ENCODE data around the gene EDC3. TPM values are rescaled to one million over a fixed set of nuclear protein-coding genes. Genes with fewer than 3 reads are reported as not detected.

Gene EDC3
- total and polyA plus RNA-seq, 7 donors = 7.8 to 24.1 (median 19.6) TPM

DNA sequence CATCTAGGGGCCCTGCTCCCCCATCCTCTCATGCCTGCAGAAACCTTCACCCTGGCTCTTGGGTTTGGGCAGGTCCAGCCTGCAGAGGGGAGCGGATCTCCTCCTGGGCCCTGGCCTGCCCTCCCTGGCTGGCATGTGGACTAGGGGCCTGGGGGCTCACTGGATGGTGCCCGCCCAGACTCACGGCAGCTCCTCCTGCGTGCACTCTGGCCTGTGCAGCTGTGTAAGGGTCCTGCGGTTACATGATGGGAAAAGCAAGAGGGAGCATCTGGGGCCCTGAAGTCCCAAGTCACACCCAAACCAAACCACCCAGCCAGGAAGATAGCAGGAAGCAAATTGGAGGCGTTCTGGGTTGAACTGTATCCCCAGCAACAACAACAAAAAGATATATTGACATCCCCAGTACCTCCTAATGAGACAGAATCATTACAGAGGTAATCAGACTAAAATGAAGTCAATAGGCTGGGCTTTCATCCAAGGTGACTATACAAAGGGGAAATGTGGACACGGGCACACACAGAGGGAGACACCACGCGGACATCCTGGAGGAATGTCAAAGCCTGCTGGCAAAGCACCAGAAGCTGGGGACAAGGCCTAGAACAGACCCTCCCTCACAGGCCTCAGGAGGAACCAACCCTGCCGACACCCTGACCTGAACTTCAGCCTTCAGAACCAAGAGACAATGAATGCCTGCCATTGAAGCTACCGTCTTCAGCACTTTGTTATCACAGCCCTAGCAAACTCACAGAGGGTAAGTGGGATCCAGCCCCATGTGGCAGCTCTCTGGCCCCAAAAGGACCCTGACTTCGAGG, 90.6 kb downstream of the EDC3 start:
- Histone ChIP-seq H3K27ac (no peak overlapping the region), H3K4me1 (no peaks in the 10 kb centered on the region), H3K9me3 (no peaks in the 10 kb centered on the region), H3K4me3 (no peak overlapping the region), H3K36me3 (ENCODE audit: insufficient read depth in 1 of 2, low read depth in 1 of 2) (no peaks in the 10 kb centered on the region), H3K27me3 (ENCODE audit: insufficient read depth in 3 of 3, low read length in 2 of 3) (no peaks in the 10 kb centered on the region)
- TF ChIP-seq, protein P1, sequence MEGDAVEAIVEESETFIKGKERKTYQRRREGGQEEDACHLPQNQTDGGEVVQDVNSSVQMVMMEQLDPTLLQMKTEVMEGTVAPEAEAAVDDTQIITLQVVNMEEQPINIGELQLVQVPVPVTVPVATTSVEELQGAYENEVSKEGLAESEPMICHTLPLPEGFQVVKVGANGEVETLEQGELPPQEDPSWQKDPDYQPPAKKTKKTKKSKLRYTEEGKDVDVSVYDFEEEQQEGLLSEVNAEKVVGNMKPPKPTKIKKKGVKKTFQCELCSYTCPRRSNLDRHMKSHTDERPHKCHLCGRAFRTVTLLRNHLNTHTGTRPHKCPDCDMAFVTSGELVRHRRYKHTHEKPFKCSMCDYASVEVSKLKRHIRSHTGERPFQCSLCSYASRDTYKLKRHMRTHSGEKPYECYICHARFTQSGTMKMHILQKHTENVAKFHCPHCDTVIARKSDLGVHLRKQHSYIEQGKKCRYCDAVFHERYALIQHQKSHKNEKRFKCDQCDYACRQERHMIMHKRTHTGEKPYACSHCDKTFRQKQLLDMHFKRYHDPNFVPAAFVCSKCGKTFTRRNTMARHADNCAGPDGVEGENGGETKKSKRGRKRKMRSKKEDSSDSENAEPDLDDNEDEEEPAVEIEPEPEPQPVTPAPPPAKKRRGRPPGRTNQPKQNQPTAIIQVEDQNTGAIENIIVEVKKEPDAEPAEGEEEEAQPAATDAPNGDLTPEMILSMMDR (IDR thresholded peaks at IDR 0.05) = no peak
- intact Hi-C loops (cut with DNase I) = no loop called here
- 70 to 75% (median 72%) methylated on average over 12 of the region's 12 CpGs for WGBS, 3 donors
- ATAC-seq = no peak
- no peak for DNase-seq

DNA sequence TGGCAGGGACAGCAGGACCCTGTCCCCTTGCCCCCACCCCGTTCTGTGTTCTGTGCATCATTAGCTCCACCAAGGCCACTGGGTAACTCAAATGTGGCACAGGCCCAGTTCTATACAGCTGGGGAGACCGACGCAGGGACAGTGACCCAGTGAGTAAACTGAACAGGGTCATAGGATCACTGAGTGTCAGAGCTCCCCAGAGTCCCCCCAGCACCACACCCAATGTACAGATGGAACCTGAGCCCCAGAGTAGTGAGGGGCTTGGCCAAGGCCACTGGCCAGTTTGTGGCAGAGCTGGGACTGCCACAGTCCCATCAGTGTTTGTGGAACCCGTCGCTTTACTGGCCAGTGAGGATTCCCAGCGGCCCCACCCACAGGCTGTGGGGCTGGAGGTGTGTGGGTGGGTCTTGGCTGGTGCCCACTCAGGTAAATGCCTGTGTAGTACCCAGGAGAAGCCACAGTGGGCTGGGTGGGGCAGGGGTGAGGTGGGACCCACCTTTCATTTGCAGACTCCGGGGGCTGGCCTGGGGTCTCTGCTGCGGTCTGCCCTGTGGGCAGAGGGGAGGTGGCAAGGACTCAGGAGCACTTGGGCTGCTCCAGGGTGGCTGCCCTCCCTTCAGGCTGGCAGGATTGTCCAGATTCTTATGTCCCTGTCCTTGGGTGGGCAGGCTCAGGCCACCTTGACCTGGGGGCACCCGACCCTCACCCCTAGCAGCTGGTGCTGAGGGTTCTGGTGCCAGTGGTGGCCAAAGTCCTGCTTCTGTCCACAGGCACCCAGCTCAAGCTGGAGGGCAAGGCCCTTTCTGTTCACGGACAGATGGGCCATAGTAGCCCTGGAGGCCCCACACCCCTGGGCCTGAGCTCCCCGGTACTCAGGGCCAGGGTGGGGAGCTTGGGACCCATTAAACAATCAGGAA, 91.8 kb downstream of the EDC3 start:
- 84 to 89% (median 85%) methylated on average over 11 of the region's 11 CpGs for WGBS, 3 donors
- Histone ChIP-seq H3K9me3 (no peaks in the 10 kb centered on the region), H3K36me3 (ENCODE audit: insufficient read depth in 1 of 2, low read depth in 1 of 2) (no peaks in the 10 kb centered on the region), H3K4me1 (peaks cover 9% of the 10 kb centered on the region), H3K27me3 (ENCODE audit: insufficient read depth in 3 of 3, low read length in 2 of 3) (no peaks in the 10 kb centered on the region), H3K4me3 (no peak overlapping the region), H3K27ac (no peak overlapping the region)
- TF ChIP-seq, protein P1 (IDR thresholded peaks at IDR 0.05) = no peak
- intact Hi-C loops (cut with DNase I) = no loop called here
- ATAC-seq = no peak
- no peak for DNase-seq

DNA sequence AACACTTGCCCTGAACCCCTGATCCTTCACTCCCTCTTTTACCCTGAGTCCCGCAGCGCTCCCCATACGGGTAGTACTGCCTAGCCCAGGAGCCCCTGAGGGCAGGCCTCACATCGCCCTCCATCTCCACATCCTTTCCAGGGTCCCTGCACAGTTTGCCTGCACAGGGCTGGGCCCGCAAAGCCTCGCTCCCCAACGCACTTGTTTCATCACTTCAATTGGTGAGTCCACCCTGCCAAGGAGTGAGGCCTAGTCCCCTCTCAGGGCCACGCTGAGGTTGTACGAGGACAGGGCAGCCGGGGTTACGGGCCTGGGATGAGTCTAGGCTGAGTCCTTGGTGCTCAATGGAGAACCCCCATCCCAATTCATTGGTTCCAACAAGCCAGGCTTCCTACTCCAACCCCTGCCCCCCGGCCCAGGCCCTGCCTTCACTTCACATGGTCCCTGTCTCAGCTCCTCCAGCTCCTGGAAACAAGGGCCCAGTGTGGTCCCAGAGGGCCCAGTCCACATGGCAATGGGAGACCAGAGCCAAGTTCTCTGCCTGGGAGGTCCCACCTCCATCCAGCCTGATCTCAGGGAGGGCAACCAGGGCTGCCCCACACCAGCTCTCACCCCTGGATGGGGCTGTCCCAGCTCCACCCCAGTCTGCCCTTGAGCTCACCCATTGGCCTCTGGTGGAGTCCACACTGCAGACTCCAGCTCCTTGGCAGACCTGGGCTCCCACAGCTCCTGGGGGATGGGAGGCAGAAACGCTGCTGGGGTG, 92.6 kb downstream of the EDC3 start:
- H3K27ac ChIP-seq = no peak overlapping the region
- TF ChIP-seq, protein P1 (IDR thresholded peaks at IDR 0.05) = no peak
- ATAC-seq (no peak), DNase-seq (no peak)
- 84 to 93% (median 89%) methylated on average over 13 of the region's 13 CpGs for WGBS, 3 donors
- H3K9me3 ChIP-seq = no peaks in the 10 kb centered on the region
- no peaks in the 10 kb centered on the region for H3K36me3 ChIP-seq (ENCODE audit: insufficient read depth in 1 of 2, low read depth in 1 of 2)
- intact Hi-C loops (cut with DNase I) = no loop called here
- H3K4me3 ChIP-seq = no peak overlapping the region
- H3K27me3 ChIP-seq (ENCODE audit: insufficient read depth in 3 of 3, low read length in 2 of 3) = no peaks in the 10 kb centered on the region
- H3K4me1 ChIP-seq = peaks cover 13% of the 10 kb centered on the region

DNA sequence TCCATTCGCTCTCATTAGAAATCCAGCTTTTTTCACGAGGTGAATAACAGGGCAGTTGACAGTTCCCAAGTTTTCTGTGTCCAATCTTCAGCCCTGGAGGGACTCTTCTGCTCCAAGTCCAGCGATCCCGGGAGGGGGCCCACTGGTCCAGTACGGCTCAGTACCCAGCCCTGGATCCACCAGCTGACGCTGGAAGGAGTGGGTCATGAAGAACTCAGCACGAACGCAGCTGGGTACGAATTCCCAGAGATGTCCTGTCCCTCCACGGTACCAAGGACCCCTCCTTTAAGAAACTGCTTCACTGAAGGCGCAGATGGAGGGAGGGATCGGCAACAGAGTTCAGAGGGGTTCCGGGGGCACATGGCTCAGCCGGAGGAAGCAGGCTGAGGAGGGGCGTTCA, 96.7 kb downstream of the EDC3 start:
- H3K27ac ChIP-seq = peak overlapping the region; percentile 85
- intact Hi-C loops (cut with DNase I) = no loop called here
- TF ChIP-seq, protein P1 (IDR thresholded peaks at IDR 0.05) = no peak
- H3K4me3 ChIP-seq = peak overlapping the region; percentile 85
- peak in 1 of 4 donors; percentile 16 for ATAC-seq
- H3K4me1 ChIP-seq = peaks cover 13% of the 10 kb centered on the region
- no peaks in the 10 kb centered on the region for H3K9me3 ChIP-seq
- WGBS, 3 donors = 58 to 64% (median 59%) methylated on average over 15 of the region's 15 CpGs
- no peaks in the 10 kb centered on the region for H3K27me3 ChIP-seq (ENCODE audit: insufficient read depth in 3 of 3, low read length in 2 of 3)
- peak in 1 of 2 donors; percentile 19 for DNase-seq
- H3K36me3 ChIP-seq (ENCODE audit: insufficient read depth in 1 of 2, low read depth in 1 of 2) = peaks cover 0 to 8% of the 10 kb centered on the region in 2 donors

Data from psoas muscle (tissue), 8 donors.